ENCODE data around the gene CCR8. TPM values are rescaled to one million over a fixed set of nuclear protein-coding genes. Genes with fewer than 3 reads are reported as not detected.
"Not testable (repeated sequence)": the region's sequence is repeated elsewhere in the genome, so short reads cannot be mapped to it uniquely, and the experiment has no call there.

CCR8 gene
- total RNA-seq, 2 donors from 2014 or later: not detected

DNA sequence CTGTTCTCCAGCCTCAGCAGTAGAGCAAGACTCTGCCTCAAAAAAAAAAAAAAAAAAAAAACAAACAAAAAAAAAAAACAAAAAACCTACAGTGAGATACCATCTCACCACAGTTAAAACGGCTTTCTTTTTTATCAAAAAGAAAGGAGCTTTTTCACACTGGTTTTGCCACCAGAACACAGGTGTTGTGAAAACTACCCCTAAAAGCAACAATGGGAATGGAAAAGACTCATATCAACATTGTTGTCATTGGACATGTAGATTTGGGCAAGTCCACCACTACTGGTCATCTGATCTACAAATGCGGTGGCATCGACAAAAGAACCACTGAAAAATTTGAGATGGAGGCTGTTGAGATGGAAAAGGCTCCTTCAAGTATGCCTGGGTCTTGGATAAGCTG, 28.8 kb downstream of the CCR8 start:
- no peak for DNase-seq (ENCODE audit: low spot score)
- Histone ChIP-seq H3K36me3 (no peaks in the 10 kb centered on the region), H3K4me1 (peaks cover 0 to 6% of the 10 kb centered on the region in 2 donors), H3K27me3 (no peaks in the 10 kb centered on the region), H3K4me3 (no peak overlapping the region), H3K27ac (no peak overlapping the region), H3K9me3 (no peaks in the 10 kb centered on the region)
- TF ChIP-seq, protein P1, sequence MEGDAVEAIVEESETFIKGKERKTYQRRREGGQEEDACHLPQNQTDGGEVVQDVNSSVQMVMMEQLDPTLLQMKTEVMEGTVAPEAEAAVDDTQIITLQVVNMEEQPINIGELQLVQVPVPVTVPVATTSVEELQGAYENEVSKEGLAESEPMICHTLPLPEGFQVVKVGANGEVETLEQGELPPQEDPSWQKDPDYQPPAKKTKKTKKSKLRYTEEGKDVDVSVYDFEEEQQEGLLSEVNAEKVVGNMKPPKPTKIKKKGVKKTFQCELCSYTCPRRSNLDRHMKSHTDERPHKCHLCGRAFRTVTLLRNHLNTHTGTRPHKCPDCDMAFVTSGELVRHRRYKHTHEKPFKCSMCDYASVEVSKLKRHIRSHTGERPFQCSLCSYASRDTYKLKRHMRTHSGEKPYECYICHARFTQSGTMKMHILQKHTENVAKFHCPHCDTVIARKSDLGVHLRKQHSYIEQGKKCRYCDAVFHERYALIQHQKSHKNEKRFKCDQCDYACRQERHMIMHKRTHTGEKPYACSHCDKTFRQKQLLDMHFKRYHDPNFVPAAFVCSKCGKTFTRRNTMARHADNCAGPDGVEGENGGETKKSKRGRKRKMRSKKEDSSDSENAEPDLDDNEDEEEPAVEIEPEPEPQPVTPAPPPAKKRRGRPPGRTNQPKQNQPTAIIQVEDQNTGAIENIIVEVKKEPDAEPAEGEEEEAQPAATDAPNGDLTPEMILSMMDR (IDR thresholded peaks at IDR 0.05): no peak

DNA sequence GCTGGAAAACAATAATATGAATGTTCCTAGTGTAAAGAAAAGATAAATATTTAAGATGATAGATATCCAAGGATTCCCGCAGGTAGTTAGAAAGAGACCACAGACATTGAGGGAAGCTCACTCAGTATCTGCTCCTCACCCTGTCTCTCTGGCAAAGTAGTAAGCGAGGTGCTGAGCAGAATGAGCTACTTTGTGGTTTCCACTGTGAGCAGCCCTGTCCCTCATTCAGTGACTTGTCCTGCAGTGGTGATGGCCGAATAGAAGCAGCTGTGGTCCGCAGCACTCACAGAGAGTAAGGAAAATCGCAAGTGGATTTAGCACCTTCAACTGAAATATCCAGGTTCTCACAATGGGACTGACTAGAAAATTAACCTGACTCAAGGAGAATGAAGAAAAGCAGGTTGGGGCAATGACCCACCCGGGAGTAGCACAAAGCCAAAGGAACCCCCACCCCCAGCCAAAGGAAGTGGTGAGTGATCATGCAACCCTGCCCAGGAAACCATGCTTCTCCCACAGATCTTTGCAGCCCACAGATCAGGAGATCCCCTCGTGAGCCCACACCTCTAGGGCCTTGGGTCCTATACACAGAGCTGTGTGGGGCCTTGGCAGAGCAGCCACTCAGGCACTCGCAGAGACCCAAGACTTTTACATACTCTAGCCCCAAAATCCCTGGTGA, 31.9 kb downstream of the CCR8 start:
- H3K4me3 ChIP-seq: no peak overlapping the region
- no peaks in the 10 kb centered on the region for H3K9me3 ChIP-seq
- TF ChIP-seq, protein P1 (IDR thresholded peaks at IDR 0.05): no peak
- H3K36me3 ChIP-seq: no peaks in the 10 kb centered on the region
- no peaks in the 10 kb centered on the region for H3K27me3 ChIP-seq
- no peak overlapping the region for H3K27ac ChIP-seq
- H3K4me1 ChIP-seq: peaks cover 0 to 6% of the 10 kb centered on the region in 2 donors
- DNase-seq (ENCODE audit: low spot score): no peak

DNA sequence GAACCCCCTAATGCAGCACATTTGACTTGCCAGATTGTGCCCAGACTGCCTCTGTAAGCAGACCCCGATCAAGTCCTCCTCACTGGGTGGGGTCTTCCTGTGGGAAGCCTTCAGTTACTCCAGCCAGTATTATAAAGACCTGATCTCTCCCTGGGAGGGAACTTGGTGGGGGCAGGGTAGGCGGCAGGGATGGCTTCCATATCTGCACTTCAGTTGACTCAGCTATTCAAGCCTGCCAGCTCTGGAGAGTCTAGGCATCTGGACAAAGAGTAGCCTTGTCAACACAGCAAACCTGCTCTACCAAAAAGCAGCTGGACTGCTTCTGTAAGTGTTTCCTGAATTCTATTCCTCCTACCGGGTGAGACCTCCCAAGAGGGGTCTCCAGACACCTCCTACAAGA, 32.7 kb downstream of the CCR8 start:
- TF ChIP-seq, protein P1 (IDR thresholded peaks at IDR 0.05): no peak
- DNase-seq (ENCODE audit: low spot score): no peak

DNA sequence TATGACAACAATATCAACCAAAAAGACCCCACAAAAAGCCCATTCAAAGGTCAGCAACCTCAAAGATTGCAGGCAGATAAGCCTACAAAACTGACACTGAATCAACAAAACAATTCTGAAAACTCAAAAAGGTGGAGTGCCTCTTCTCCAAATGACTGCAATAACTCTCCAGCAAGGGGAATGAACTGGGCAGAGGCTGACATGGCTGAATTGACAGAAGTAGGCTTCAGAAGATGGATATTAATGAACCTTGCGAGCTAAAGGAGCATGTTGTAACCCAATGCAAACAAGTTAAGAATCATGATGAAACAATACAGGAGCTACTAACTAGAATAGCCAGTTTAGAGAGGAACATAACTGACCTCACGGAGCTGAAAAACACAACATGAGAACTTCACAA, 33.3 kb downstream of the CCR8 start:
- Histone ChIP-seq H3K27me3 (no peaks in the 10 kb centered on the region), H3K4me3 (no peak overlapping the region), H3K36me3 (no peaks in the 10 kb centered on the region), H3K27ac (no peak overlapping the region), H3K4me1 (peaks cover 0 to 6% of the 10 kb centered on the region in 2 donors), H3K9me3 (no peaks in the 10 kb centered on the region)
- DNase-seq (ENCODE audit: low spot score): no peak
- TF ChIP-seq, protein P1 (IDR thresholded peaks at IDR 0.05): no peak

More for the DNA sequence above, 32.7 kb downstream of the CCR8 start:
- H3K36me3 ChIP-seq: no peaks in the 10 kb centered on the region
- no peak overlapping the region for H3K4me3 ChIP-seq
- no peaks in the 10 kb centered on the region for H3K9me3 ChIP-seq
- no peaks in the 10 kb centered on the region for H3K27me3 ChIP-seq
- H3K27ac ChIP-seq: no peak overlapping the region
- peaks cover 0 to 6% of the 10 kb centered on the region in 2 donors for H3K4me1 ChIP-seq

DNA sequence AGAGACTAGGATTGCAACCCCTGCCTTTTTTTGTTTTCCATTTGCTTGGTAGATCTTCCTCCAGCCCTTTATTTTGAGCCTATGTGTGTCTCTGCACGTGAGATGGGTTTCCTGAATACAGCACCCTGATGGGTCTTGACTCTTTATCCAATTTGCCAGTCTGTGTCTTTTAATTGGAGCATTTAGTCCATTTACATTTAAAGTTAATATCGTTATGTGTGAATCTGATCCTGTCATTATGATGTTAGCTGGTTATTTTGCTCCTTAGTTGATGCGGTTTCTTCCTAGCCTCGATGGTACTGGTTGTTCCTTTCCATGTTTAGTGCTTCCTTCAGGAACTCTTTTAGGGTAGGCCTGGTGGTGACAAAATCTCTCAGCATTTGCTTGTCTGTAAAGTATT, 40.9 kb downstream of the CCR8 start:
- not testable (repeated sequence) for H3K4me1 ChIP-seq; DNase-seq (ENCODE audit: low spot score); H3K4me3 ChIP-seq; H3K27me3 ChIP-seq; H3K36me3 ChIP-seq; H3K27ac ChIP-seq; H3K9me3 ChIP-seq

DNA sequence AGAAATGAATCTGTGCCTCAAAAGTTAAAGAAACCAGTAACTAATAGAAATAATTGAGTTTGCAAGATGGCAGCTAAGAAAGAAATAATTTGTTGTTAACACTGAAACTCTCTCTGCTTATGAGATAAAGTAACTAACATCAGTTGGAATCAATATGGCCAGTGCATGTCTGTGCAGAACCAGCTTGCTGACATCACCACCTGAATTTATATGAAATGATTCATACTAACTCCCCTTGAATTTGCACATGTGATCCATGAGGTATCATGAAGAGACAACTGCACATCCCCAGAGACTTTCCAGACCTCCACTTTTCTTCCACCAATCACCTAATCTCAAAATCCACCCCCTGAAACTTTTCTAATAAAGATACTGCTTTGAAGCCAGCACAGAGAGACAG, 43.3 kb downstream of the CCR8 start:
- Histone ChIP-seq H3K4me1 (no peaks in the 10 kb centered on the region), H3K36me3 (no peaks in the 10 kb centered on the region), H3K27me3 (no peaks in the 10 kb centered on the region), H3K27ac (no peak overlapping the region), H3K9me3 (no peaks in the 10 kb centered on the region), H3K4me3 (no peak overlapping the region)
- TF ChIP-seq, protein P1 (IDR thresholded peaks at IDR 0.05): no peak
- no peak for DNase-seq (ENCODE audit: low spot score)

All from right atrium auricular region (tissue), 2 donors.